HG02623 (cell line): Measurements from ENCODE around the gene LMCD1.

Experiments
- ATAC-seq: cut with Tn5 transposase; IDR thresholded peaks from one replicate; pipeline ENCODE4 v1.9.1; 2021; ENCODE audit warnings: moderate library complexity; ENCODE audit not compliant: unreplicated experiment

Gene LMCD1

DNA sequence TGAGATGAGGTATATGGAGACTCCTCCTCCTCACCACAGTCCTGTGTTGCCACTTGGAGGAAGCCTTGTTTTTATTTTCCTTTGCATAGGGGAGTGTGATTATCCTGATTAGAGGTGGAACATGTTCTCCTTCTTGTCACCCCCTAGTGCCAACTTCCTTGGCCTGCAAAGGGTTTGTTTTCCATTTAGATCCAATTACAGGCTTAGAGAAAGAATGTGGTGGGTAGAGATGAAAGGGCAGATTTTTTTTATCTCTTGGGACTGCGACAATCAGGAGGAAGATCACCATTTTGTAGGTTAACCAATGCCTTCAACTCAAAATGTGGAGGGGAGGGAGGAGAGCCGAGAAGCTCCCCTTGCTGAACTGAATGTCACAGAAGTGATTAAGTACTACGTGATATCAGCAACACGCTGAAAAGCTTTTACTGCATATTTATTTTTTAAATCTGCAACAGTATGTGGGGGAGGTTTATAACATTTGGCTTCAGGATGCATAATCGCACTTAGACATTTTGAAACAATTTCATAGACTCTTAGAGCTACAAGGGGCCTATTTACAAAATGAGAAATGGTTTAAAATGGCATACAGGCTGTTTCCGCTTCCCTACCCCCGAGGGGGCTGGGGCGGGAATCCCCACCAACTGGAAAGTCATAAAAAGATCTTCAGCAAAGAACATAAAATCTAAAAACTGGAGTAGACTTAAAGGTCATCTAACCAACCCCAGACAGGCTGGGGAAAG is 2.4 kb downstream of the LMCD1 start:
- ATAC-seq, result no peak

- no peak for ATAC-seq
Observed at GRCh38 chr3:8504611-8504973, 3.0 kb downstream of the LMCD1 start.

DNA sequence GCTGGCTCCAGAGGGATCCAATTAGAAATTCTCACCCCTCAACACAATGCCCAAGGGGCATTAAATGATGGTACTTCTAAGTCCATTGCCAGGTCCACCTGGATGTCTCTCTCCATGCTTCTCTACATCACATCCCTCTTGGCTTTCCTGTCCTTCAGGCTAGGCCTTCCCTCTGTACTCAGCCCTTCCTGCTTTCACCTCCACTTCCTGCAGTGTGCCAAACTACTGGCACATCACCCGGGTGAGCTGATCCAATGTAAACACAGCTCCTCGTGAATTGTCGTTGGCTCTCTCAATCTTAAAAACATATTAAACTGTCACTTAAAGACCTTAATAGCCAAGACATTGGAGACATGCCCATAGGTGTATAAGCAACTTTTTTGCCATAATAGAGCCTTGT is 4.0 kb downstream of the LMCD1 start:
- ATAC-seq, result no peak

DNA sequence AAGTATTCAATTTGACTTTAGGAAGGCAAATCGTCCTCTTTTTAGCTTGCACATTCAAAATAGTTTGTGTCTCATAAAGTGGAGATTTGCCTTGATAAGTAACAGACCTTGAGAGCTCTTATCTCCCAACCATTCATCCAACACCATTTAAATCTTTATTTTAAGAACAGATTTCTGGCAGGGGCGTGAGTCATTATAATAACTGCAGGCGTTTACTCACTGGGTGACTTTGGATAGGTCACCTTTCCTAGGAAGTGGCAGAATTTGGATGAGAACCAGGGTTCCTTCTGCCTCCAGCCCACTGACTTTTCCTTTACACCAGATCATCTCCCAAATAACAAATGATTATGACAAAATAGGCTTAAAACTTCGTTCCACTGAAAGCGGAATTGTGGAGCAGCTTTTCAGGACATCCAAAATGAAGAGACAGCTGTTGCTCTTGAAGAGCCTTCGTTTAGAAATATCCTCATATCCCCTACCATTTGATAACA is 5.0 kb downstream of the LMCD1 start:
- ATAC-seq, result no peak

GRCh38 chr3:8507496-8507895 is 5.9 kb downstream of the LMCD1 start:
- no peak for ATAC-seq

GRCh38 chr3:8509961-8510360 is 8.3 kb downstream of the LMCD1 start:
- ATAC-seq, result no peak

DNA sequence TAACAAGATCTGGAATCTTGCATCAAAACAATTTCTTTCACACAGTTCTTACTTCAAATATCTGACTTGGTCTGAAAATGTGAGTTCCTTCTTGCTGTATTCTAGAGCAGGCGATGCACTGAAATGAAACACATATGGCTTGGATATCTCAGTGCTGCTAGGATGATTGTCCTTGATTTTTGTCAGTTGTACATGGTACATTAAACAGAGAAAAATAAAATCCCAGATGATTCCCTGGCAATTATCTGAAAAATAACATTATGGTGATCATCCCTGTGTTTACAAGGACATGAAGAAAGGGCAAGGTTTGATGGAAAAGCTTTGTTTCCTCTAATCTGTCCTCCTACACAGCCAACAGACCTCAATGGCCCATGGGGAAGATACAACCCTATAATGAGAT is 10.6 kb downstream of the LMCD1 start:
- ATAC-seq, result no peak

DNA sequence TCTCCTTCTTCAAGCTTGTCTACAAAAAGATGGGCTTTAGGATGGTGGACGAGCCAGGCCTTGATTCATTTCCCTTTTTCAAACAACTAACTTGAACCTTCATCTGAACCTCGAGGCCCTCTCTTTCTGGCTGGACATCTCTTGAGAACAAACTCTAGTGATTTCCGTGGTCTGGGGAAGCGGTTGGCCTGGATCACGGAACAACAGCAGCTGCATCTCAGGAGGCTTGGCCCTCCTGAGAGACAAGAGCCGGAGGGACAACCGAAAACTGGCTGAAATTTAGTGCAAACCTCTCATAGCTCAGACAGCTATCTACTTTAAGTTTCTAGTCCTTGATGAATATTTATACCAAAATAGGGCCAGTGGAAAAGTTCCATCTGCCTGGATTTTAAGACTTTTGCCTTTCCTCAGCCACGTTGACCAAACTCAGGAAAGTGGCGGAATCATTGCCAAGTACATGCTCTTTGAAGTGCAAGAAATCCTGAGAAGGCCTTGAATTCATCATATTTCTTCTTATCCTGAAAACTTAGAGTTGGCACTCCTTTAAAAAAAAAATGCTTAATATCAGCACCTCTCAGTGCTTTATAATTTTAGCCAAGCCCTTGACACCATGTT is 14.5 kb downstream of the LMCD1 start:
- ATAC-seq, result no peak

- ATAC-seq, result no peak
Observed at GRCh38 chr3:8516783-8517182, 15.2 kb downstream of the LMCD1 start.

- ATAC-seq, result no peak
Observed at GRCh38 chr3:8517487-8517886, 15.9 kb downstream of the LMCD1 start.

DNA sequence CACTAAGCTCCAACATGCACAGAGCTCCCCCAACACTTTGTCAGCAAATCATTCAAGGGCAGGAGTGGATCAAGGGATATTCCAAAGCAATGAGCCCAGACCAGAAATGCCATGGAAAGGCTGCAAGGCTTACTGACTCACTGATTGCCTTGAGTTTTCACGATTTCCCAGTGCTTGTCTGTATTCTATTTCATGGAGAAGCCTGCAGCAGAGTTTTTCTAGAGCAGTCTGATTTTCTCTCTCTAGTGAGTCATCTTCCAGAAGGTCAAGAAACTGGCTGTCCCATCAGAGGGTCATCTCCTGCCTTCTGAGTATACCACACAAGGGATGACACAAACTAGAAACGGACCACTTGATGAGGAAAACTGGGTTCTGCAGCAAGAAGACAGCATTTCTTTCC is 16.5 kb downstream of the LMCD1 start:
- ATAC-seq, result no peak

DNA sequence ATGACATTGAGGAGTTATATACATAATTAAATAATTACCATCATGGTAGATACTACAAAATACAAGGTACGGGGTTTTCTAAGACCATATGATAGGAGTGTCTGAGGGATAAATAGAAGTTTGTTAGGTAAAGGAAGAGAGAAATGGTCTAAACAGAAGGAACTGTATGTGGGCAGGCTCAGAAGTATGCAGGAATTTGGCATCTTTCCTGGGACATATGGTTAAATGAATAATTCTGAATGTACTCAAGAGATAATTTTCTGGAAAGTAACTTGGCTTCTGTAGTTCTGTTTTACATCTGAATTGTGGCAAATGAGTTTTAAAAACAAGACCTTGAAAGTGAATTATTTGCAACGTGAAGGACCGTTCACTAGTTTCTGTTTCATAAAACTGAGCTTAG is 17.5 kb downstream of the LMCD1 start:
- no peak for ATAC-seq

GRCh38 chr3:8519774-8520448 is 18.3 kb downstream of the LMCD1 start:
- no peak for ATAC-seq

- ATAC-seq, result no peak
Observed at GRCh38 chr3:8520816-8521403, 19.3 kb downstream of the LMCD1 start.

- no peak for ATAC-seq
Observed at GRCh38 chr3:8523041-8523440, 21.4 kb downstream of the LMCD1 start.

GRCh38 chr3:8524249-8524648 is 22.6 kb downstream of the LMCD1 start:
- ATAC-seq, result no peak

GRCh38 chr3:8524656-8525399 is 23.2 kb downstream of the LMCD1 start:
- no peak for ATAC-seq

DNA sequence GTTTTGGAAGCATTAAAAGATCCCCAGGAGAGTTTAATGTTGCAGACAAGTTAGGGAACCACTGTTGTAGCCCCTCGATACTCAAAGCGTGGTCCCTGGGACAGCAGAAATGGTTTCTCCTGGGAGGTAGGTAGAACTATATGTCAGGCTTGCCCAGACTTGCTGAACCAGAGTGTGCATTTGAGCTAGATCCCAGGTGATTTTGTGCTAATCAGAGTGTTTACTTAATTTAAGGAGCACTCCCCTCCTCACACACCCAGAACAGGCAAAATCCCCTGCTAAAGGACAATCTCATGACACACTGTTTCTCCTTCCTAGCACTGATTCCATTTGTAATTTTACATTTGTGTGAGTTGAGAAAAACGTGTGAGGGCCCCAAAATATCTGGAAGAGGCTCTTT is 24.3 kb downstream of the LMCD1 start:
- no peak for ATAC-seq

DNA sequence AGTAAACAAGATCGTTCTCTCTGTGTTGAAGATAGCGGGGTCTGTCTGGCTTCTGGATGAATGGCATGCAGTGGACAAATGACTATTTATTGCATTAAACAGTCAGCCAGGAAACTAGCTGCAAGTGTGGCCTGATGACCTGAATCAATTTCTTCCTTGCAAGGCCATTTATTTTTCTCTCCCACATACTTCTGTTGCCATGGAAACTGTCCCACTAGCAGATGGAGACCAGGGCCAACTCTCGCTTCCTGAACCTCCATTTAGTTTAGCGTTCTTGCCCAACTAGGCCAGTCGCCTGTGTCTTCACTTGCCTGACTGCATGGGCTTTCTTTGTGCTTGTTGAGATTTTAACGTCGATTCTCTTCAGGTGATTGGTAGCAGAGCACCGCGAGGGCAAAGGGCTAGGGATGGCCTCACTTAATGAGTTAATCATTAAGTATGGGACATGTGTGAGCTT is 27.6 kb downstream of the LMCD1 start:
- no peak for ATAC-seq

DNA sequence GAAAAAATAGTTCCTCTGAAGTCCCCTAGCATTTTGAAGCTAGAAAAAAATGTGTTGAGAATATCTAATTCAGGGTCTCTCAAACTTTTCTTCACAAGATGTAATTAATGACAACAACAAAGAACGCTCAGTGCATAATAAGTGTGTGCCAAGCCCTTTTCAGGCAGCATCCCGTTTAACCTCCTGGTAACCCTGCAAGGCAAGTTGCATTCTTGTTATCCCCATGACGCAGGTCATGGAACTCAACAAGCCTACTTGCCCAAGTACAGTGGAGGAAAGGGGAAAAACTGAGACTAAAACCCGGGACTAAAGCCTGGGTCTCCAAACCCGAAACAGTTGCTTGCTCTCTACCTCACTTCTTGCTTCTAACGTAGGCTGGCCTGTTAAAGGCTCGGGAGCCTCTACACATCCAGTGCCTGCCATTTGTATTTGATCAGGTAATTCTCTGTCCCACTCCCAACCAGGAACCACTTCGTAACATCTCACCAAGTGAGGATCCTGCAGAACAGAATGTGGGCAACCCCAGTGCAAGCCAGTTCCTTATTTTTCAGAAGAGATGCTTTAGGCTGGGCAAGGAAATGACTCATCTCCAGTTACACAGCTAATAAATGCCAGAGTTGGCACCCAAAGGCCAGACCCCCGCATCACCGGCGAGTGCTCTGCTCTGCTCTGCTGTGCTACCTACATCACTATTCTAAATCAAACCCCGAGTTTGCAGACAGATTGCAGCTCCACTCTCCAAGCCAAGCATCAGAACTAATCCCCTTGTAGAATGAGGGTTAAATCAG is 28.3 kb downstream of the LMCD1 start:
- no peak for ATAC-seq
